DMS 273 treated with DMSO at 0.1 percent for 48 hours (cell line): ENCODE data around the gene CCNE1.
"Not testable (repeated sequence)": the region's sequence is repeated elsewhere in the genome, so short reads cannot be mapped to it uniquely, and the experiment has no call there.

Experiments
- DNase-seq: peaks from one replicate; lab custom pipeline; 2025; lab: John Stamatoyannopoulos, UW

CCNE1 gene

GRCh38 chr19:29787281-29787680, 24.5 kb upstream of the CCNE1 start:
- no peak for DNase-seq

GRCh38 chr19:29789007-29789406, 22.8 kb upstream of the CCNE1 start:
- DNase-seq: no peak

DNA sequence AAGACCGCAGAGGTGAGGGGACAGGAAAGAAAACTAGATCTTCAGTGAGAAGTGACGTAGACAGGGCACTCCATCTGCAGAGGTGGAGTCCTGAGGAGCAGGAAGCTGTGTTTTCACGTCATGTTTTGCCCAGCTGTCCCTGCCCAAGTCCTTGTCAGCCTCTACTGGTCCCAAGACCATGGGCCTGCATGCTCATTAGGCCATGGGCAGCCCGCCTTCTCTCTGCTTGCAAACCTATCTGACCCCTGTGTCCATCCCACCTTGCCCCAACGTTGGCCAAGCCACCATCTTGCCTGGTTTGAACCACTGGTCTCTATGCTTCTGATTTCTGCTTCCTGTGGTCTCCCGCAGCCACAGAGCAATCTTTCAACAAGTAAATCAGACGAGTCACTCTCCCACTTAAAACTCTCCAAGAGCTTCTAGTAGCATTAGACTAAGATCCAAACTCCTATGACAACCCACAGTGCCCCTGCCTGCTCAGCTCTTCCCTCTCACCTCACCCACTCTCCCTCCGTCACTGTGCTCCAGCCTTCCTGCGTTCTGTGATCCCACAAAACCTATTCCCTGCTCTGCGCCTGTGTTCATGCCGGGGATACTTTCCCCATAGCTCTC, 18.6 kb upstream of the CCNE1 start:
- DNase-seq: no peak

- not testable (repeated sequence) for DNase-seq
Observed at GRCh38 chr19:29794490-29794889, 17.3 kb upstream of the CCNE1 start.

DNA sequence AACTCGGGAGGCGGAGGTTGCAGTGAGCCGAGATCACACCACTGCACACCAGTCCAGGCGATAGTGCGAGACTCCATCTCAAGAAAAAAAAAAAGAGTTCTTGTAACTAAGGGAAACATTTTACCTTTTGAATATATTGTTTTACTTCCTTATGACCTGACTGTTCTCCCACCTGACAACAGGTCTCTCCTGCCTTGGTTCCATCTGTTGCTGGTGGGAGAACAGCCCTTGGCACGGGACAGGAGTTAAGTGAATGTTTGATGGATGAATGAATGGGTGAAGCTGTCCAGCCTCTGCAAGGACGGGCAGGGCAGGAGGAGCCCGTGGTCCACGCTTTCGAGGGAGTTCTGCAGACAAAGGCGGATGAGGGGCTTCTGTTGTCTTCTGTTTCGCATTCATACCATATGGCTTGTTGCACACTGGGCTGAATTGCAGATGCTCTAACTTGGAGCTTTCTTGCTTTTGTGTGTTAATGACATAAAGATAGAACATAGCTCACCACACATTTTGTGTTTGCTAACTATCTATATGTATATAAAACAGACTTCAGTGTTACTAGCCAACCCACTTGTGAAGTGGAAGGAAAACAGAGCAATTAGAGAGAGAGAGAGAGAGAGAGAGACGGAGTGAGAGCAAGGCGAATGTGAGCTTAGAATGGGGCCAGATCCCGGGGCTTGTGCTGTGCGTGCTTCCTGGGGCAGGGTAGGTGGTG, 16.2 kb upstream of the CCNE1 start:
- DNase-seq: no peak

GRCh38 chr19:29796173-29796573, 15.6 kb upstream of the CCNE1 start:
- DNase-seq: no peak

- DNase-seq: no peak
Observed at GRCh38 chr19:29798774-29799497, 12.9 kb upstream of the CCNE1 start.

- DNase-seq: no peak
Observed at GRCh38 chr19:29800100-29800825, 11.5 kb upstream of the CCNE1 start.

DNA sequence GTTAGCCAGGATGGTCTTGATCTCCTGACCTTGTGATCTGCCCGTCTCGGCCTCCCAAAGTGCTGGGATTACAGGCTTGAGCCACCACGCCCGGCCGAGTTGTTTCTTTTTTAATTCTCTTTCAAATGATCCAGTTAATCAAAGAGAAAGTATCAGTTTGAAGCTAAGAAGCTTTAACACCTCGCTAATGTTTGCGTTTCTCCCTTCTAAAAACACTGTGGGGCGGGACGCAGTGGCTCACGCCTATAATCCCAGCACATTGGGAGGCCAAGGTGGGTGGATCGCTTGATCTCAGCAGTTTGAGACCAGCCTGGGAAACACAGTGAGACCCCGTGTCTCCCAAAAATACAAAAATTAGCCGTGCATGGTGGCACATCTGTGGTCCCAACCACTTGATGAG, 7.8 kb upstream of the CCNE1 start:
- DNase-seq: not testable (repeated sequence)

GRCh38 chr19:29804493-29804892, 7.3 kb upstream of the CCNE1 start:
- no peak for DNase-seq

DNA sequence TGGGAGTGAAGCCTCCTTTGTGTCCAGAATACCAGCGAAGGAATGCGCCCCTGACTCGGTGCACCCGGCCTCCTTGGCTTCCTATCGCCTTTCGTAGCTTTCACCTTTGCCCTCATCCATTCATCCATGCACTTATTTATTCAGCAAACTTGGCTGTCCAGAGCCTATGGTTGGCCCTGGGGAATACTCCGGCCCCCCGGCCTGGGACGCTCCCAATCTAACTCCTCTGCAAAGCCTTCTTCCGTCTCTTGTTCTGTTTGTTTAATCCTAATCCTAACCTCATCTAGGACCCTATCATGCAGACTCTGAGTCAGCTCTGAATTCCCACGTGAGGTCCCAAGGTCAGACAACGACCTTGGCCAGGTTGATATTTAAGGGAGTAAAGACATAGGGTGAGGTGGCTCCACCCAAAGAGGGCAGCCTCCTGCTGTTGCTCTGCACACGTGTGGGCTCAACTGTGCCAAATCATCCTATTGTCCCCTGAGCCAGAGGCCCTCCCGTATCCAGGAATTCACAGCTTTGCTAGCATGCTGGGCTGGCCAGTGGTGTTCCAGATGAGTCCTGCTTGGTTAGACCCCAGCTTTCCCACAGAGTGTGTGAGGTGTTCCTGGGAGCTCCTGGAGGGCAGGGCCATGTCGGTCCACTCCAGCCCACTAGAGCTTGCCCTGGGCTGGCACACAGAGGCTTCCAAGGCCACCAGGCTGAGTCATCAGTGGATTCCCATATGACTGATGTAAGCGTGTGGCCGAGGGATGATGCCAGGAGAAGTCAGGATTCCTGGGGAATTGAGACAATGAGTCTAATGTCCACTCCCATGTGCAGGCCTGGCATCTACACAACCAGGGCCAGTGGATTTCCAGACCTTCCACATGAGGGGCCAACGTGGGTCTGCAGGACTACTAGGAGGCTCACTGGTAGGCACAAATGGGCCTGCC, 6.5 kb upstream of the CCNE1 start:
- no peak for DNase-seq

GRCh38 chr19:29806098-29806866, 5.5 kb upstream of the CCNE1 start:
- peak; percentile 46 for DNase-seq

GRCh38 chr19:29807178-29807577, 4.6 kb upstream of the CCNE1 start:
- DNase-seq: no peak

- DNase-seq: no peak
Observed at GRCh38 chr19:29807870-29808405, 3.9 kb upstream of the CCNE1 start.

- no peak for DNase-seq
Observed at GRCh38 chr19:29809795-29810503, 1.8 kb upstream of the CCNE1 start.

- no peak for DNase-seq
Observed at GRCh38 chr19:29810504-29810871, 1.3 kb upstream of the CCNE1 start.

GRCh38 chr19:29812080-29812880, 489 bp downstream of the CCNE1 start:
- no peak for DNase-seq

DNA sequence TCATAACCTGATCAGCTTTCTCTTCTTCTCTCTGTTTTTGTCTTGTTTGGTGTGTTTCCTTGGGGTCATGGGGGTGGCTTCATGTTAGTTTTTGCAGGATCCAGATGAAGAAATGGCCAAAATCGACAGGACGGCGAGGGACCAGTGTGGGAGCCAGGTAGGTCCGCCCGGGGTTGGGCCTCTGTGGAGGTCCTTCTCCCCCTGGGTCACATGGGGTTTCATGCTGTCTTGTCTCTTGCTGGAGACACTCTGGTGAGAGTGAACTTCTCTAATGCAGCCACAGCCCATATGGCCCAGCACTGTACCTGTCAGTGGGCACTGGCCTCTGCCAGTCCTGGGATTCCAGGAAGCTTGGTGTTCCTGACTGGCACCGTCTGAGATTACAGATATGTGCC, 1.1 kb downstream of the CCNE1 start:
- DNase-seq: no peak

- no peak for DNase-seq
Observed at GRCh38 chr19:29813642-29814041, 1.9 kb downstream of the CCNE1 start.
